GM10248 (cell line): ENCODE data around the gene CEP131.

Experiments used
- CTCF ChIA-PET: fragments of 300-600 bp; sonication (Branson Sonifier 250); formaldehyde crosslinking; extraction: SDS; loops from one replicate; lab custom pipeline; 2021; ENCODE audit warnings: antibody characterized with exemption; lab: Yijun Ruan, JAX
- POLR2A ChIA-PET: fragments of 350-650 bp; sonication (Branson Sonifier 250); formaldehyde crosslinking; extraction: SDS; loops from one replicate; lab custom pipeline; 2020; ENCODE audit warnings: antibody characterized with exemption; lab: Yijun Ruan, JAX
- DNase-seq: peaks from one replicate; pipeline ENCODE4 v3.0.0; 2012; ENCODE audit errors: extremely low spot score
- TF ChIP-seq, protein P1 (sequence below): IDR thresholded peaks from 2 replicates; pipeline ENCODE4 v1.5.1; 2012; ENCODE audit warnings: mild to moderate bottlenecking, low read depth; ENCODE audit errors: extremely low read depth, missing control alignments, control extremely low read depth

CEP131 gene

GRCh38 chr17:81222906-81223761 is at the start of gene CEP131:
Gene CEP131, minus strand, starts transcription at chr17:81222965. Its CDS starts 2,909 bp downstream, at chr17:81220056.
- DNase-seq, result peak; percentile 99
- TF ChIP-seq, protein P1, sequence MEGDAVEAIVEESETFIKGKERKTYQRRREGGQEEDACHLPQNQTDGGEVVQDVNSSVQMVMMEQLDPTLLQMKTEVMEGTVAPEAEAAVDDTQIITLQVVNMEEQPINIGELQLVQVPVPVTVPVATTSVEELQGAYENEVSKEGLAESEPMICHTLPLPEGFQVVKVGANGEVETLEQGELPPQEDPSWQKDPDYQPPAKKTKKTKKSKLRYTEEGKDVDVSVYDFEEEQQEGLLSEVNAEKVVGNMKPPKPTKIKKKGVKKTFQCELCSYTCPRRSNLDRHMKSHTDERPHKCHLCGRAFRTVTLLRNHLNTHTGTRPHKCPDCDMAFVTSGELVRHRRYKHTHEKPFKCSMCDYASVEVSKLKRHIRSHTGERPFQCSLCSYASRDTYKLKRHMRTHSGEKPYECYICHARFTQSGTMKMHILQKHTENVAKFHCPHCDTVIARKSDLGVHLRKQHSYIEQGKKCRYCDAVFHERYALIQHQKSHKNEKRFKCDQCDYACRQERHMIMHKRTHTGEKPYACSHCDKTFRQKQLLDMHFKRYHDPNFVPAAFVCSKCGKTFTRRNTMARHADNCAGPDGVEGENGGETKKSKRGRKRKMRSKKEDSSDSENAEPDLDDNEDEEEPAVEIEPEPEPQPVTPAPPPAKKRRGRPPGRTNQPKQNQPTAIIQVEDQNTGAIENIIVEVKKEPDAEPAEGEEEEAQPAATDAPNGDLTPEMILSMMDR, result no peak
- POLR2A ChIA-PET, result interaction anchor here (0.5 to 1.3 kb wide), 4 partner anchors 15 to 1077 kb away, joined by 3 to 8 read pairs (median 4); partner anchors contain the start of genes ACTG1, NDUFAF8 and TEPSIN
- CTCF ChIA-PET, result interaction anchor here (0.7 to 1.3 kb wide), 8 partner anchors 9 to 296 kb away, joined by 3 to 4 read pairs (median 3); partner anchors contain the start of genes NDUFAF8, SLC38A10 and TEPSIN

DNA sequence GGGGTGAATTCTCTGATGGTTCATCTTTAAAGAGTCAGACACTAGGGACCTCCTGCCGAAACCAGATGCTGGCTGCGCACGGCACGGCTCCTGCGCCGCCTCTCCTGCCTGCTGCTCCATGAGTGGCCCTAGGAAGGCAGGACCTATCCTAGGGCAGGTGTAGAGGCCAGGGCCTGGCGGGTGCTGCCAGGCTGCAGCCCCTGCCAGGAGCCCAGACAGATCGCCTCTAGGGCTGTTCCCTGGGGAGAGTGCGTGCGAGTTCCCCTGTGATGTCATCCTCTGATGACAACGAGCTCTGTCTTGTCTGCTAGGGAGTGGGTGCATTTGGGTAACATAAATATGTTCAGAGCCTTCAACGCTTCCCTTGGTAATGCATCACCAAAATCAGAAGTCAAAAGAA is 48.5 kb upstream of the CEP131 start:
- CTCF ChIA-PET, result interaction anchor here (1.4 to 2.1 kb wide), 2 partner anchors 9 to 41 kb away, joined by 3 to 5 read pairs; no protein-coding TSS in a partner anchor
- DNase-seq, result no peak
- TF ChIP-seq, protein P1, result no peak
- POLR2A ChIA-PET, result no interaction called here

DNA sequence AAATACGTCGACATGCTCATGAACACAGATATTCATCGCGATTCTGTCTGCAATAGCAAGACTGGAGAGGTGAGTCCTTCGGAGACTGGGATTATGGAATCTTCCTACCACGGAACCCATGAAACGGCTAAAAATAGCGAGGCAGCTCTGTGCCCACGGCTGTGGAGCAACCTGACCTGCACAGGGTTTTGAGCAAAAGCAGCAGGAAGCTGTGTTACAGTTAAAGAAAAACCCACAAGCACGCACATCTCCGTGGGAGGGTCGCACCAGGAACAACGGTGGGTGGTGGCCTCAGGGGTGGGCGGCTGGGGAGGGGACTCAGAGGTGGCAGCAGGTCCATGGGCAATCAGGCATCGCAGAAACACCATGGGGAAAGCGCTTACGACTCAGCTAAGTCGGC is 47.5 kb upstream of the CEP131 start:
- CTCF ChIA-PET, result interaction anchor here (1.0 to 2.1 kb wide), 3 partner anchors 8 to 356 kb away, joined by 3 to 5 read pairs (median 3); no protein-coding TSS in a partner anchor
- DNase-seq, result no peak
- TF ChIP-seq, protein P1, result no peak
- POLR2A ChIA-PET, result no interaction called here

DNA sequence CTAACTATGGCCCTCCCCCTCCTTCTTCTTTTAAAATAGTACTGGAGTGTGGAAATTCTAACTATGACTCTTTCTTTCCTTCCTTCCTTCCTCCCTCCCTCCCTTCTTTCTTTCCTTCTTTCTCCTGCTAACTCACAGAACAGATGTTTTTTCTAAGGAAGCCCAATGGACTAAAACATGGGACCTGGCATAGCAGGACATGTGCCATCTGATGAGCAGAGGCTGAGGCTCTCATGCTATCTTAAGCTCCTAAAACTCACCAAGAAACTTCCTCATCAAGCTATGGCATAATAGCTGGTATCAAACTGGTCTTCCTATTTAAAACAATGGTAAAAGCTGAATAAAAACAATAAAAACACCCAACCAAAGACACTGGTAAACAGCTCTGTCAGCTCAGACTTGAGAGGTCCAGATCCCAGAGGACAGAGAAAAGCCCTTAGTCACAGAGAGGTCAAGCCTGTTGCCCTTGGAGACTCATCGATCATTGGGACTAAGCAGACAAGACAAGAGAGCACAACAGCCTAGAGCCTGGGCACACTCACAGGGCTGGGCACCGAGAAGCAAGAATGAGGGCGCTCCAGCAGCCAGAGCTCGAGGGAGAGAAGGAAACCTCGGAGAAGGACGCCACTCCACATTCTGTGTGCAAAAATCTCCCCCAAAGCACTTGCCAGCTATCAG is 44.8 kb upstream of the CEP131 start:
- CTCF ChIA-PET, result interaction anchor here (1.1 to 1.2 kb wide), 2 partner anchors 216 to 217 kb away, joined by 3 read pairs; no protein-coding TSS in a partner anchor
- DNase-seq, result no peak
- TF ChIP-seq, protein P1, result no peak
- POLR2A ChIA-PET, result no interaction called here

DNA sequence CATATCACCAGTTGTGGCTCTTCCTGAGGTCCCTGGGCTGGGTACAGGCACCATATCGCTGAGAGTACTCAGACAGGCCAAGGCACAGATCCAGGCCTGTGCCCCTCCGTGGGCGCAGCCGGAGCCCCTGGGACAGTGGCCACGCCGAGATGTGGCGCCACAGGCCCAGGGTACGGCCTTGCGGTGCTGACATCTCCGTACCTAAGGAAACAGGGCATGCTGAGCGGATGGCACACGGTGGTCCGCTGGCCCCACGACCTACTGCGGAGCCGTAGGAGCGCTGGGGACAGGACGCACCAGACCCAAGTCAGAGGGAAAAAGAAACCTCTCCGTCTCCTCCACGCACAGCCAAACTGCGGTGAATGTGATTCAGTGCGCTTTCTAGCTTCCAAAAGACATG is 42.8 kb upstream of the CEP131 start:
- POLR2A ChIA-PET, result interaction anchor here (0.6 kb wide), 1 partner anchor 583 kb away, joined by 6 read pairs; no protein-coding TSS in a partner anchor
- CTCF ChIA-PET, result interaction anchor here (1.2 kb wide), 1 partner anchor 13 kb away, joined by 4 read pairs; no protein-coding TSS in a partner anchor
- no peak for DNase-seq
- TF ChIP-seq, protein P1, result no peak

DNA sequence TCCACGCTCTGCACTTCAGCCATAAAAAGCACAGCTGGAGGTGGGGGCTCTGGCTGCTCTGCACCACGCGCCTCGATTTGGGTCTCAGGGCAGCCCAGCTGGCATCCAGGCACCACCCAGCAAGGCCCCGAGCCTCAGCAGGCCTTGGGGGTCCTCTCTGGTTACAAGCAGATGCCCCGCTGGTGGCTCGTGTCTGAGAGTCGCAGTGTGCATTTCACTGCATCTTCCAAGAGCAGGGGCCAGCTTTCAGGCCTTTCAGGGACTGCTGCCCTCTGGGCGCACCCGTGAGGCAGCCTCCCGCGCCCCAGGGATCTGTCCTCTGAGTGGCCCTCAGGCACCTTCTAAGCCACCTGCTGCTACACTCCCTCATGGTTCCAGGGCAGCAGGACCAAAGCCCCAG is 41.9 kb upstream of the CEP131 start:
- POLR2A ChIA-PET, result no interaction called here
- CTCF ChIA-PET, result no interaction called here
- TF ChIP-seq, protein P1, result no peak
- DNase-seq, result no peak
